Stimulated activated CD4-positive, alpha-beta T cell treated with anti-CD3 and anti-CD28 coated beads, Interleukin-4, amount 100 ng/mL, for 48 hours (primary cell): ENCODE data around the gene TRMT1.

Experiments
- DNase-seq, 2 donors: peaks; one replicate each; pipeline ENCODE4 v3.0.0-alpha.2; 2020; ENCODE audit warnings: low read depth in 2 of 2

Gene TRMT1

GRCh38 chr19:13127051-13127450 lies 10.5 kb upstream of the TRMT1 start:
- DNase-seq, result no peak

GRCh38 chr19:13122980-13123957 lies 6.7 kb upstream of the TRMT1 start:
- no peak for DNase-seq

GRCh38 chr19:13122275-13122878 lies 5.8 kb upstream of the TRMT1 start:
- DNase-seq, result no peak

- no peak for DNase-seq
Observed at GRCh38 chr19:13121551-13122274, 5.2 kb upstream of the TRMT1 start.

GRCh38 chr19:13120817-13121216 lies 4.3 kb upstream of the TRMT1 start:
- no peak for DNase-seq

GRCh38 chr19:13120031-13120430 lies 3.5 kb upstream of the TRMT1 start:
- DNase-seq, result no peak

GRCh38 chr19:13119627-13120026 lies 3.1 kb upstream of the TRMT1 start:
- no peak for DNase-seq

- DNase-seq, result no peak
Observed at GRCh38 chr19:13118424-13119193, 2.1 kb upstream of the TRMT1 start.

GRCh38 chr19:13117772-13118423 lies 1.4 kb upstream of the TRMT1 start, which contains the start of gene NACC1:
Gene NACC1 (plus strand): TSS chr19:13118264. CDS start chr19:13135208, 16,944 bp downstream.
- DNase-seq, result peak; percentile 86

GRCh38 chr19:13117176-13117771 lies 734 bp upstream of the TRMT1 start:
- no peak for DNase-seq

GRCh38 chr19:13115936-13116281 lies 631 bp downstream of the TRMT1 start:
- DNase-seq, result no peak

- no peak for DNase-seq
Observed at GRCh38 chr19:13112555-13112954, 4.0 kb downstream of the TRMT1 start.

- DNase-seq, result no peak
Observed at GRCh38 chr19:13110099-13110610, 6.4 kb downstream of the TRMT1 start.

- no peak for DNase-seq
Observed at GRCh38 chr19:13109361-13110098, 7.0 kb downstream of the TRMT1 start.

- DNase-seq, result no peak
Observed at GRCh38 chr19:13104848-13105711, 11.5 kb downstream of the TRMT1 start.

- DNase-seq, result peak; percentile 58 to 69
Observed at GRCh38 chr19:13104360-13104847, 12.1 kb downstream of the TRMT1 start.

GRCh38 chr19:13103581-13104359 lies 12.8 kb downstream of the TRMT1 start:
- DNase-seq, result no peak
